Stimulated activated CD4-positive, alpha-beta T cell treated with anti-CD3 and anti-CD28 coated beads, TNF-alpha, amount 100 ng/mL, for 1 hour (primary cell): Measurements from ENCODE around the gene STEAP1.
"Not testable (repeated sequence)": the region's sequence is repeated elsewhere in the genome, so short reads cannot be mapped to it uniquely, and the experiment has no call there.

Experiments
- DNase-seq, 3 donors: peaks; one replicate each; pipeline ENCODE4 v3.0.0-alpha.2; 2020; ENCODE audit warnings: low read depth in 3 of 3, low spot score in 1 of 3

The STEAP1 gene

GRCh38 chr7:90153943-90154771 lies at the start of gene STEAP1:
STEAP1 (plus strand) TSS chr7:90154469; CDS start chr7:90159789, 5,320 bp downstream.
- peak; percentile 42 to 88 (median 68) for DNase-seq

- DNase-seq: not testable (repeated sequence)
Observed at GRCh38 chr7:90114972-90115371, 39.3 kb upstream of the STEAP1 start.

GRCh38 chr7:90118551-90119177 lies 35.6 kb upstream of the STEAP1 start:
- DNase-seq: not testable (repeated sequence)

- DNase-seq: no peak
Observed at GRCh38 chr7:90119178-90119971, 34.9 kb upstream of the STEAP1 start.

- DNase-seq: not testable (repeated sequence)
Observed at GRCh38 chr7:90120205-90120604, 34.1 kb upstream of the STEAP1 start.

GRCh38 chr7:90131746-90132145 lies 22.5 kb upstream of the STEAP1 start:
- DNase-seq: not testable (repeated sequence)

GRCh38 chr7:90147079-90147960 lies 6.9 kb upstream of the STEAP1 start:
- not testable (repeated sequence) for DNase-seq

GRCh38 chr7:90149428-90149827 lies 4.8 kb upstream of the STEAP1 start:
- DNase-seq: not testable (repeated sequence)

- not testable (repeated sequence) for DNase-seq
Observed at GRCh38 chr7:90151884-90152283, 2.4 kb upstream of the STEAP1 start.

GRCh38 chr7:90152642-90153253 lies 1.5 kb upstream of the STEAP1 start:
- DNase-seq: not testable (repeated sequence)

GRCh38 chr7:90155206-90155605 lies 937 bp downstream of the STEAP1 start:
- no peak for DNase-seq

GRCh38 chr7:90157331-90157730 lies 3.1 kb downstream of the STEAP1 start:
- not testable (repeated sequence) for DNase-seq

- DNase-seq: not testable (repeated sequence)
Observed at GRCh38 chr7:90157761-90158350, 3.6 kb downstream of the STEAP1 start.

- no peak for DNase-seq
Observed at GRCh38 chr7:90163534-90163933, 9.3 kb downstream of the STEAP1 start.

- DNase-seq: no peak
Observed at GRCh38 chr7:90165724-90166123, 11.5 kb downstream of the STEAP1 start.

GRCh38 chr7:90166153-90166552 lies 11.9 kb downstream of the STEAP1 start:
- DNase-seq: no peak

GRCh38 chr7:90167361-90167760 lies 13.1 kb downstream of the STEAP1 start:
- no peak for DNase-seq

GRCh38 chr7:90169891-90170290 lies 15.6 kb downstream of the STEAP1 start:
- no peak for DNase-seq

- no peak for DNase-seq
Observed at GRCh38 chr7:90172121-90172520, 17.9 kb downstream of the STEAP1 start.

- DNase-seq: no peak
Observed at GRCh38 chr7:90172624-90173023, 18.4 kb downstream of the STEAP1 start.
